GM19372 (cell line): ENCODE results near the gene MYOC.
A peak's percentile ranks its signal among the peaks of the same experiment; 100 is the strongest.
"Not testable (repeated sequence)": the region's sequence is repeated elsewhere in the genome, so short reads cannot be mapped to it uniquely, and the experiment has no call there.

Source experiments
- ATAC-seq: cut with Tn5 transposase; IDR thresholded peaks from one replicate; pipeline ENCODE4 v1.9.1; 2021; ENCODE audit warnings: mild to moderate bottlenecking, low read depth, moderate library complexity; ENCODE audit not compliant: unreplicated experiment

The MYOC gene

DNA sequence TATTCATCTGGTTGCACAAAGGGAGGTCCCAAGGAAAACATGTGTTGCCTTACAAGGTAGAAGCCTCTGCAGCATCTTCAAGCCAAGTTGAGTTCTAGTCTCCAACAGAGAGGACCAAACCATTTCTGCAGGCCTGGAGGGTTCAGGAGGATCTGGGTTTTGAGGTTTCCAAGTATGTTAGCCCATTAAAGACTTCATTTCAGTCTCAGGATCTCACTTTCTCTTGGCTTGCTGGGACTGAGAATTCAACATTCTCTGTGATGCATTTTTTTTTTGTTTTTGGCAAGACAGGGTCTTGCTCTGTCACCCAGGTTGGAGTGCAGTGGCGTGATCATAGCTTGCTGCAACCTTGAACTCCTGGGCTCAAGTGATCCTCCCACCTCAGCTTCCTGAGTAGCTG lies 39.2 kb downstream of the MYOC start:
- ATAC-seq: no peak

DNA sequence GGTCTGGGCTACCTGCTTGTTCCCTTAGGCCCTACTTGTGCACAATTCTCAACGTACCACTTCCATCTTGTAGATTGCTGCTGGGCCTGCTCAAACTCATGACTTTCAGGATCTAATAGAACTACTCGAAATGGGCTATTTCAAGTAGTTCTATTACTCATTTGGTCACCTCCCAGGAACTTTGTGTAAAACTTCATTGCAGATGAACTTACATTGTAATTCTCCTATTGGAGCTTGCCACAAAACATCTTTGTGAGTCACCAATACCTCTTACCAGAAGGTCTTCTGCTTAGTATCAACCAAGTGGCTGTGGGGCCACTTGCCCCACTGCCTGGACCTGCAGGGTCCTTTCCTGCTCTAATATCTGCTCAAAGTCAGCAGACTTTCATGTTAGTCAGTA lies 41.2 kb downstream of the MYOC start:
- no peak for ATAC-seq

DNA sequence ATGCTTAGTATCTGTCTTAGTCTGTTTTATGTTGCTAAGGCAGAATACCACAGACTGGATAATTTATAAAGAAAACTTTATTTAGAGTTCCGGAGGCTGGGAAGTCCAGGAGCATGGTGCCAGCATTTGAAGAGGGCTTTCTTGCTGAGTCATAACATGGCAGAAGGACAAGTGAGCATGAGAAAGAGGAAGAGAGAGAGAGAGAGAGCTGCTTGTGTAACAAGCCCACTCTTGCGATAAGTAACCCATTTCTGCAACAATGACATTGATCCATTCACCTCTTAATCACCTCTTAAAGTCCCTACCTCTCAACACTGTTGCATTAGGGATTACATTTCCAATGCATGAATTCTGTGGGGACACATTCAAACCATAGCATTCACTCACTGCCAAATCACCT lies 42.1 kb downstream of the MYOC start:
- ATAC-seq: peak; percentile 47

DNA sequence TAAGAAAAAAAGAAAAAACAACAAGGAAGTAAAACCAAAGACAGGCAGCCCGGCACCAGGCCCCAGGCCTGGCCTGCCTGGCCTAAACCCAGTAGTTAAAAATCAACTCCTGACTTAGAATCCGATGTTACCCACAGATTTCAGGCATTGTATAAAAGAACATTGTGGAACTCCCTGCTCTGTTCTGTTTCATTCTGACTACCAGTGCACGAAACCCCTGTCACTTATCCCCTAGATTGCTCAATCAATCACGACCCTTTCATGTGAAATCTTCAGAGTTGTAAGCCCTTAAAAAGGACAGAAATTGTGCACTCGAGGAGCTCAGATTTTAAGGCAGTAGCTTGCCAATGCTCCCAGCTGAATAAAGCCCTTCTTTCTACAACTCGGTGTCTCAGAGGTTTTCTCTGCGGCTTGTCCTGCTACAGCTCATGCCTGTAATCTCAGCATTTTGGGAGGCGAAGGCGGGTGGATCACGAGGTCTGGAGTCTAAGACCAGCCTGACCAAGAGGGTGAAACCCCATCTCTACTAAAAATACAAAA lies 46.0 kb downstream of the MYOC start:
- no peak for ATAC-seq

DNA sequence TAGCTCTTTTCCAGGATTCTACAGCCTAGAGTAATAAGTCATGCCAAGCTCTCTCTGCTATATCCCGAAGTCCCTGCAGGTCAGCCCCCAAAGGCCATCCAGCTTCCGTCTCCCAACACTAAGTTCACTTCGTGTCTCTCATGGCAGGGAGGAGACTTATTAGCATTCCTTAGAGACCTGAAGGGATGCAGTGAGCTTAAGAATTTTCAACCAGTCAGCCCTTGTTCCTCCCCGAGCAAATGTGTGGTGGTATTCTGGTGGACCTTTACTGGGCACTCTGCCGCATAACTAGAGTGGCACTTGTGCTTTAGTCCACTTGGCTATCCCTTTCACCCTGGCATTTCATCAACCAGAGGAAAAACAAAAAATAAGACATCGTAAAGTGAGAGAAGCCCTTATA lies 49.4 kb downstream of the MYOC start:
- ATAC-seq: not testable (repeated sequence)

DNA sequence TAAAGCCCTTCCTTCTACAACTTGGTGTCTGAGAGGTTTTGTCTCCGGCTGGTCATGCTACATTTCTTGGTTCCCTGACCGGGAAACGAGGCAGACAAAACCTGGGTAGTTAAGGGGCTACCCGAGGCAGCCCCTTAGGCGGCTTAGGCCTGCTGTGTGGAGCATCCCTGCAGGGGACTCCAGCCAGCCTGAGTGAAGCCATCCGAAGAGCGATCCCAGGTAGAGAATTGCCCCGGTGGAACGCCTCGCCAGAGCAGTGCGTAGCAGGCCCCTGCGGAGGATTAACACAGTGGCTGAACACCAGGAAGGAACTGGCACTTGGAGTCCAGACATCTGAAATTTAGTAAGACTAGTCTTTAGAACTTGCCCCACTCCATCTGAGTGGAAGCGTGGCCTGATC lies 51.6 kb downstream of the MYOC start:
- ATAC-seq: no peak

DNA sequence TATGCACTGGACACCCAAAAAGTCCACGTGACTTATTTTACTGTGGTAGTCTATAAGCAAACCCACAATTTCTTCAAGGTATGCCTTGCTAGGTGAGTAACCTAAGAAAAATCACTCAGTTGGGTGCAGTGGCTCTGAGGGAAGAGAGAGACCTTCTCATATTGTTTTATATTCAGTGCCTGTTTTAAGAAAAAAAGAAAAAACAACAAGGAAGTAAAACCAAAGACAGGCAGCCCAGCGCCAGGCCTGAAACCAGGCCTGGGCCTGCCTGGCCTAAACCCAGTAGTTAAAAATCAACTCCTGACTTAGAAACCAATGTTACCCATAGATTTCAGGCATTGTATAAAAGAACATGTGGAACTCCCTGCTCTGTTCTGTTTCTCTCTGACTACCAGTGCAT lies 52.2 kb downstream of the MYOC start:
- not testable (repeated sequence) for ATAC-seq

DNA sequence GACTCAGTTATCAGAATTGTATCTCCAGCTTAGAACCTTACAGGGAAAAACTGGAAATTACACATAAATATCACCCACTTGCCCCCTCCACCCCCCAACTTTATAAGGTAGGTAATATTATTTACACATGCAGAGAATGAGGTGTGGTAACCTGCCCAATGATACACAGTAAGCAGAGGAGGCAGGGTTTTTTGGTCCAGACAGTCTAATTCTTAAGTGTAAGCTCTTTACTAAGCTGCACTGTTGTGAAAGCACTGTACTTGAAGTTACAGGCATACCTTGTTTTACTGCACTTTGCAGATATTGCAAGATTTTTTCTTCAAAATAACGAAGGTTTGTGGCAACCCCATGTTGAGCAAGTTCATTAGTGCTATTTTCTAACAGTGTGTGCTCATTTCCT lies 55.3 kb downstream of the MYOC start:
- ATAC-seq: no peak

DNA sequence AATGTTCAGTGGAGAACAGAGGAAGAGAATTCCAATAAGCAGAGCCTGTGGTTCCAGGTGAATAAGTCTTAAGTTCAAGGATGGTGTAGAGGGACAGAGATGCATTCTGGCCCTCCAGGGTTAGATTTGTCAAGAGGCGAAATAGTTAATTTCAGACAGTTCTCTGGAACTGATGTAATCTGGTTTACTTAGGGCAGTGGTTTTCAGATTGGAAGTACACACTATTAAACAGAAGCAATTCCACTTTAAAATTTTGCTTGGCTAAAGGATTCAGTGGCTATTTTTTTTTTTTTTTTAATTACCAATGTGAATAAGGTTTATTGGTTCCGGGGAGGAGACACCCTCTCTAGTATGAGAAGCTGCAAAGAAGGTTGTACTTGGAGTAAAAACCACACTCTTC lies 55.8 kb downstream of the MYOC start:
- ATAC-seq: no peak

DNA sequence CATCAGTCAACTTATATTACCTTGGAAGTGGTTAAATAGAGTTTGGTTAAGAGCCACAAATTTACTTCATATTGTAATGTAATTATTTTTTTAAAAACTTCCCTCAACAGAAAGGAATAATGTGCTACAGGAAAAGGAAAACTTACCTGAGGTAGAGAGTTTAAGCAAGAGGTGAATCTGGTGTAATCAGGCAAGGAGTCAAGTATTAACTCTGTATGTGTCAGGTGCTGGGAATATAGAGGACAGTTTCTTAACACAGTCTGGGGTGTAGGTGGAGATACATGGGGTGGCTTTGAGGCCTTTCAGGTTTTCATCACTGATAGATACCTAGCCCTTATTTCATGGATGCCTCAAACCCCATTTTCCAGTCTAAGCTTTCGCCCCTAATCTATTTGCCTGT lies 56.4 kb downstream of the MYOC start:
- no peak for ATAC-seq

DNA sequence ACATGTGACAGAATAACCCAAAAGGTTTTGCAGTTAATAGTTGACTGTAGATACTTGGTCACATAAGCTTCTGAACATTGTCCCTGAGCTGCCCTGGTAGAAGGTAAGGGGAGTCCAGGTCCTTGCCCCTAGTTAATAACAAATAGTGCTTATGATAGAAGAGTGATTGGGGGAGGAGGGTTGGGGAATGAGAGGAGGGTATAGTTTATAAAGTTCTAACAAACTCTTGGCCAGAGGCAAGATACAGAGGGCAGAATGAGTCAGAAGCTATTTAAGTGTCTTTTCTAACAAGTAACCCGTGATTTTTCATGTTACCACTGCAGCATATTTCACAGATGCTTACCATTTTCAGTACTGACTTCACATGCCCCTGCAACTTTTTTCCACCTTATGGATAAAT lies 57.2 kb downstream of the MYOC start:
- no peak for ATAC-seq

DNA sequence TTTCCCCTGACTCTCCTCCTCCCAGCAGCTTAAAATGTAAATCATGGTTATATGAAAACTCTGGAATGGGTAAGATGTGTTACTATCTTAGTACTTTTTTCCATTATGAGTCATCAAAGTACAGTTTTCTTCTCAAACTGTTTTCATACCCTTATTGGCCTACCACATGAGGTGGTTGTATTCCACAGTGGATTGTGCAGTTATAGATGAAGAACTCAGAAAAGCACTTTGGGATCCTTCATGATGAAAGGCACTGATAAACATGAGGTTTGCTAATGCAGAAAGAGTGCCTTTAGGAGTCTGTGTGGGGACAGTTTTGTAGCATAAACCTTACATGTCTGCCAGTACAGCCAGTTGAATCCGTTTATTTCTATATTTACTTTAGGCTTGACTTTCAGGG lies 62.5 kb downstream of the MYOC start:
- no peak for ATAC-seq

DNA sequence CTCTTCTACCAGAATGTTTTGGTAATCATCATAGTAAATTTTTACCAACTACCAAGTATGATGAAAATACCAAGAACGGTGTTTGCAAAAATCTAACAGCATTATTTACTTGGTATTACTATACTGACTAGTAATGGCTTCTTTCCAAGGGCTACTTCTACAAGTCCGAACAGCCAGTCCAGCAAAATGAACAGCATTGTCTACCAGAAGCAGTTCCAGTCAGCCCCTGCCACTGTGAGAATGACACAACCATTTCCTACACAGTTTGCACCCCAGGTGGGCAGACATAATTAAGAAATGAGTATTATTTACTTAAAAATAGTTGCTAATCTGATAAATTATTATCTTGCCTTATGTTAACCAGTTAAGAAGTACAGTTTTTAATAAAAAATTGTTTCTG lies 64.3 kb downstream of the MYOC start:
- ATAC-seq: no peak

DNA sequence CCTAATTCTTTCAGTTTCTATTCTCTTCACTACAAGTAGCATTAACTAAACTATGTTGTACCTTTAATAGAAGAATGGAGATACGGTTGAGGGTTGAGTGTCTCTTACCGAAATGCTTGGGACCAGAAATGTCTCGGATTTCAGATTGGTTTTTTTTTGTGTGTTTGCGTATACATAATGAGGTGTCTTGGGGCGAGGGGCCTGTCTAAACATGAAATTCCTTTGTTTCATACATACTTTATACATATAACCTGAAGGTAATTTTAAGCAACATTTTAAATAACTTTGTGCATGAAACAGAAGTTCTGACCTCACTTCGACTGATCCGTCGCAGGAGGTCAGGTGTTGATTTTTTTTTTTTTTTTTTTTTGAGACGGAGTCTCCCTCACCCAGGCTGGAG lies 66.8 kb downstream of the MYOC start:
- no peak for ATAC-seq
